ENCODE results near the gene PAF1.

DNA sequence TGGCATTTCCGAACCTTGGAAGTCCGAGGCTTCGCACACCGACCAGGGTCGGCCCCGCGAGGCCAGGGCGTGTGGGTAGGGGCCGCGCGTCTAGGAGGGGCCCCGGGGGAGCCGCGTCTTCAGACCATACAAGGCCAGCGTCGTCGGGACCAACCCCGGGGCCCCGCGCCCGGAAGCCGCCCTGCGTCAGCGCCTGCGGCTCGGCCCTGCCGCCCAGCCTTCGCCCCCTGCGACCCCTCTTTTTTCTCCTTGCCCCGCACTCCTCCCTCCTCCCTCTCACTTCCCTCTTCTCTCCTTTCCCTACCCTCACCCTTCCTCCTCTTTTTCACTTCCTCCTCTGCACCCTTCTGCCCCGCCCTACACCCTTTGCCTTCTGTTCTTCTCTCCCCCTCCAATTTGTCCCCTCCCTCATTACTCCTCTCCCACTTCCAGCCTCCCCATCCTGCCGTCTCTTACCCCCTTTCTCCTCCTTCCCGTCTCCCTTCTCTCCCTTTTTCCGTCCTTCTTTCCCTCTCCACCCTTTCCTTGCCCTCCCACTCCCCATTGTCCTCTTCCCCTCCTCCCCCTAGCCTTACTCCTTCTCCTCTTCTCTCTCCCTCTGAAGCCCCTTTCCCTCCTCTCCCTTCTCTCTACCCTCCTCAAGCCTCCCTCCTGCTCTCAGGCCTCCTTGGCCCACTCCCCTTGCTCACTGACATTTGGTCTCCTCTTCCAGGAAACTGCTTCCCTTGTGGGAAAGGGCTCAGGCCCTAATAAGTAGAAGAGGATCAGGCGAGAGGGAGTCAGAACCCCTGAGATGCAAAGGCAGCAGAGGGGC lies 19.3 kb upstream of the PAF1 start:
- TF ChIP-seq, protein P1, sequence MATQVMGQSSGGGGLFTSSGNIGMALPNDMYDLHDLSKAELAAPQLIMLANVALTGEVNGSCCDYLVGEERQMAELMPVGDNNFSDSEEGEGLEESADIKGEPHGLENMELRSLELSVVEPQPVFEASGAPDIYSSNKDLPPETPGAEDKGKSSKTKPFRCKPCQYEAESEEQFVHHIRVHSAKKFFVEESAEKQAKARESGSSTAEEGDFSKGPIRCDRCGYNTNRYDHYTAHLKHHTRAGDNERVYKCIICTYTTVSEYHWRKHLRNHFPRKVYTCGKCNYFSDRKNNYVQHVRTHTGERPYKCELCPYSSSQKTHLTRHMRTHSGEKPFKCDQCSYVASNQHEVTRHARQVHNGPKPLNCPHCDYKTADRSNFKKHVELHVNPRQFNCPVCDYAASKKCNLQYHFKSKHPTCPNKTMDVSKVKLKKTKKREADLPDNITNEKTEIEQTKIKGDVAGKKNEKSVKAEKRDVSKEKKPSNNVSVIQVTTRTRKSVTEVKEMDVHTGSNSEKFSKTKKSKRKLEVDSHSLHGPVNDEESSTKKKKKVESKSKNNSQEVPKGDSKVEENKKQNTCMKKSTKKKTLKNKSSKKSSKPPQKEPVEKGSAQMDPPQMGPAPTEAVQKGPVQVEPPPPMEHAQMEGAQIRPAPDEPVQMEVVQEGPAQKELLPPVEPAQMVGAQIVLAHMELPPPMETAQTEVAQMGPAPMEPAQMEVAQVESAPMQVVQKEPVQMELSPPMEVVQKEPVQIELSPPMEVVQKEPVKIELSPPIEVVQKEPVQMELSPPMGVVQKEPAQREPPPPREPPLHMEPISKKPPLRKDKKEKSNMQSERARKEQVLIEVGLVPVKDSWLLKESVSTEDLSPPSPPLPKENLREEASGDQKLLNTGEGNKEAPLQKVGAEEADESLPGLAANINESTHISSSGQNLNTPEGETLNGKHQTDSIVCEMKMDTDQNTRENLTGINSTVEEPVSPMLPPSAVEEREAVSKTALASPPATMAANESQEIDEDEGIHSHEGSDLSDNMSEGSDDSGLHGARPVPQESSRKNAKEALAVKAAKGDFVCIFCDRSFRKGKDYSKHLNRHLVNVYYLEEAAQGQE (IDR thresholded peaks at IDR 0.05; ENCODE audit: low read depth) = no peak
- TF ChIP-seq EP300 (IDR thresholded peaks at IDR 0.05; ENCODE audit: borderline replicate concordance) (no peak), RAD21 (IDR thresholded peaks at IDR 0.05; ENCODE audit: low read depth) (no peak), CEBPB (IDR thresholded peaks at IDR 0.05) (no peak), TCF12 (IDR thresholded peaks at IDR 0.05; ENCODE audit: low read depth) (no peak), ZBTB7A (IDR thresholded peaks at IDR 0.05; ENCODE audit: low read depth) (peak; percentile 71), YY1 (IDR thresholded peaks at IDR 0.05; ENCODE audit: low read depth) (no peak)

Measured in Ishikawa (cell line).